HG03039 (cell line): Measurements from ENCODE around the gene CYP21A2.
"Not testable (repeated sequence)": the region's sequence is repeated elsewhere in the genome, so short reads cannot be mapped to it uniquely, and the experiment has no call there.

Experiments
- ATAC-seq: cut with Tn5 transposase; IDR thresholded peaks from one replicate; pipeline ENCODE4 v1.9.1; 2021; ENCODE audit warnings: mild to moderate bottlenecking, moderate library complexity; ENCODE audit not compliant: unreplicated experiment

CYP21A2 gene

DNA sequence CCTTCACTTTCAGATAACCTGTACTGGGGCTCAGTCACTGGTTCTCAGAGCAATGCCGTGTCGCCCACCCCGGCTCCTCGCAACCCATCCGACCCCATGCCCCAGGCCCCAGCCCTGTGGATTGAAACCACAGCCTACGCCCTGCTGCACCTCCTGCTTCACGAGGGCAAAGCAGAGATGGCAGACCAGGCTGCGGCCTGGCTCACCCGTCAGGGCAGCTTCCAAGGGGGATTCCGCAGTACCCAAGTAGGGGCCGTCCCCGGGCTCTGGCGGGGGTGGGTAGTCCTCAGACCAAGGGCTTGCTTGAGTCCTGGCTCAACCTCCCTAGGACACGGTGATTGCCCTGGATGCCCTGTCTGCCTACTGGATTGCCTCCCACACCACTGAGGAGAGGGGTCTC lies 8.7 kb upstream of the CYP21A2 start:
- ATAC-seq: not testable (repeated sequence)

DNA sequence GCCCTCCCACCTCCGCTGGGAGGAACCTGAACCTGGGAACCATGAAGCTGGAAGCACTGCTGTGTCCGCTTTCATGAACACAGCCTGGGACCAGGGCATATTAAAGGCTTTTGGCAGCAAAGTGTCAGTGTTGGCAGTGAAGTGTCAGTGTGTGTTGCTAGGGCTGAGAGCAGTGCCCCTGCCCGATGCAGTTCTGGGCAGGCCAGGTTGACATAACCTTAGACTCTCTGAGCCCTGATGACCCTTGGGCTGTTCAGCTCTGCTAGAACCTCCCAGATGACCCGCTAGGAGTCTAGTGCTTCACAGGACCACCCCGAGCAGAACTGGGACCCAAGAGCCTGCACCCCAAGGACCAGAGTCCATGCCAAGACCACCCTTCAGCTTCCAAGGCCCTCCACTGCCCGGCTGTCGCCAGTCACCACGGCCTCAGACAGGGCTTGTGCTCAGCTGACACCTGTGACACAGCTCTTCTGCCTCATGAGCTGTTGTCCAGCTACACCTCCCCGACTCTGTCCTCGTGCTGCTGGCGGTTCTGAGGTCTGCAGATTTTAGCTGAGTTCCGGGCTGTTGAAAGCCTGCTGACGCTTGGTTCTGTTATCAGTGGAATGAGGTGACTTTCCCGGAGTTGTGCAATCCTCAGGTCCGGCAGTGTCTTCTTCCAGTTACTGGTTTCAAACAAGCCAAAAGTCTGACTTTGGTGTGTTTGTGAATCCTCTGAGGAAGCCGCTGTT lies 2.8 kb upstream of the CYP21A2 start:
- not testable (repeated sequence) for ATAC-seq

DNA sequence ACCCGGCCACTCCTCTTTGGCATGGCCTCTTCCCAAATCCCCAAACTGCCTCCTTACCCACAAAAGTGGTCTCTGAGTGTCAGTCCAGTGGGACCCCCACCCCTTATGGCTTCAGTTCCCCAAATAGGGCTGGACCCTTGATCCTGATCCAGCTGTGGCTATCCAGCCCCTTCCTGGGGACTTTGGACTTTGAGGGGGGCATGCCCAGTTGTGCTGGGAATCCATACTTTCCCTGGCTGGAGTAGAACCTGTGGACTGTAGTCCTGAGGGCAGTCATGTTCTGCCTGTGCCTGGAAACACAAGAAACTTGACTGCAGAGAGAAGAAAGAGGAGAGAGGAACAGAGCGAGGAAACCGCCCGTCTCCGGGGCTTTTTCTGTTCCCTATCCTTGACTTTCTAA lies 1.1 kb upstream of the CYP21A2 start:
- ATAC-seq: not testable (repeated sequence)

DNA sequence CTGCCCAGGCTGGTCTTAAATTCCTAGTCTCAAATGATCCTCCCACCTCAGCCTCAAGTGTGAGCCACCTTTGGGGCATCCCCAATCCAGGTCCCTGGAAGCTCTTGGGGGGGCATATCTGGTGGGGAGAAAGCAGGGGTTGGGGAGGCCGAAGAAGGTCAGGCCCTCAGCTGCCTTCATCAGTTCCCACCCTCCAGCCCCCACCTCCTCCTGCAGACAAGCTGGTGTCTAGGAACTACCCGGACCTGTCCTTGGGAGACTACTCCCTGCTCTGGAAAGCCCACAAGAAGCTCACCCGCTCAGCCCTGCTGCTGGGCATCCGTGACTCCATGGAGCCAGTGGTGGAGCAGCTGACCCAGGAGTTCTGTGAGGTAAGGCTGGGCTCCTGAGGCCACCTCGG lies 663 bp downstream of the CYP21A2 start:
- not testable (repeated sequence) for ATAC-seq

DNA sequence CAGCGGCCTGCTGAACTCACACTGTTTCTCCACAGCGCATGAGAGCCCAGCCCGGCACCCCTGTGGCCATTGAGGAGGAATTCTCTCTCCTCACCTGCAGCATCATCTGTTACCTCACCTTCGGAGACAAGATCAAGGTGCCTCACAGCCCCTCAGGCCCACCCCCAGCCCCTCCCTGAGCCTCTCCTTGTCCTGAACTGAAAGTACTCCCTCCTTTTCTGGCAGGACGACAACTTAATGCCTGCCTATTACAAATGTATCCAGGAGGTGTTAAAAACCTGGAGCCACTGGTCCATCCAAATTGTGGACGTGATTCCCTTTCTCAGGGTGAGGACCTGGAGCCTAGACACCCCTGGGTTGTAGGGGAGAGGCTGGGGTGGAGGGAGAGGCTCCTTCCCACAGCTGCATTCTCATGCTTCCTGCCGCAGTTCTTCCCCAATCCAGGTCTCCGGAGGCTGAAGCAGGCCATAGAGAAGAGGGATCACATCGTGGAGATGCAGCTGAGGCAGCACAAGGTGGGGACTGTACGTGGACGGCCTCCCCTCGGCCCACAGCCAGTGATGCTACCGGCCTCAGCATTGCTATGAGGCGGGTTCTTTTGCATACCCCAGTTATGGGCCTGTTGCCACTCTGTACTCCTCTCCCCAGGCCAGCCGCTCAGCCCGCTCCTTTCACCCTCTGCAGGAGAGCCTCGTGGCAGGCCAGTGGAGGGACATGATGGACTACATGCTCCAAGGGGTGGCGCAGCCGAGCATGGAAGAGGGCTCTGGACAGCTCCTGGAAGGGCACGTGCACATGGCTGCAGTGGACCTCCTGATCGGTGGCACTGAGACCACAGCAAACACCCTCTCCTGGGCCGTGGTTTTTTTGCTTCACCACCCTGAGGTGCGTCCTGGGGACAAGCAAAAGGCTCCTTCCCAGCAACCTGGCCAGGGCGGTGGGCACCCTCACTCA lies 1.4 kb downstream of the CYP21A2 start:
- not testable (repeated sequence) for ATAC-seq

DNA sequence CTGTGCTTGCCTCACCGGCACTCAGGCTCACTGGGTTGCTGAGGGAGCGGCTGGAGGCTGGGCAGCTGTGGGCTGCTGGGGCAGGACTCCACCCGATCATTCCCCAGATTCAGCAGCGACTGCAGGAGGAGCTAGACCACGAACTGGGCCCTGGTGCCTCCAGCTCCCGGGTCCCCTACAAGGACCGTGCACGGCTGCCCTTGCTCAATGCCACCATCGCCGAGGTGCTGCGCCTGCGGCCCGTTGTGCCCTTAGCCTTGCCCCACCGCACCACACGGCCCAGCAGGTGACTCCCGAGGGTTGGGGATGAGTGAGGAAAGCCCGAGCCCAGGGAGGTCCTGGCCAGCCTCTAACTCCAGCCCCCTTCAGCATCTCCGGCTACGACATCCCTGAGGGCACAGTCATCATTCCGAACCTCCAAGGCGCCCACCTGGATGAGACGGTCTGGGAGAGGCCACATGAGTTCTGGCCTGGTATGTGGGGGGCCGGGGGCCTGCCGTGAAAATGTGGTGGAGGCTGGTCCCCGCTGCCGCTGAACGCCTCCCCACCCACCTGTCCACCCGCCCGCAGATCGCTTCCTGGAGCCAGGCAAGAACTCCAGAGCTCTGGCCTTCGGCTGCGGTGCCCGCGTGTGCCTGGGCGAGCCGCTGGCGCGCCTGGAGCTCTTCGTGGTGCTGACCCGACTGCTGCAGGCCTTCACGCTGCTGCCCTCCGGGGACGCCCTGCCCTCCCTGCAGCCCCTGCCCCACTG lies 2.3 kb downstream of the CYP21A2 start:
- ATAC-seq: not testable (repeated sequence)

DNA sequence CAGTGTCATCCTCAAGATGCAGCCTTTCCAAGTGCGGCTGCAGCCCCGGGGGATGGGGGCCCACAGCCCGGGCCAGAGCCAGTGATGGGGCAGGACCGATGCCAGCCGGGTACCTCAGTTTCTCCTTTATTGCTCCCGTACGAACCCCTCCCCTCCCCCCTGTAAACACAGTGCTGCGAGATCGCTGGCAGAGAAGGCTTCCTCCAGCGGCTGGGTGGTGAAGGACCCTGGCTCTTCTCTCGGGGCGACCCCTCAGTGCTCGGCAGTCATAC lies 2.8 kb downstream of the CYP21A2 start:
- ATAC-seq: not testable (repeated sequence)

DNA sequence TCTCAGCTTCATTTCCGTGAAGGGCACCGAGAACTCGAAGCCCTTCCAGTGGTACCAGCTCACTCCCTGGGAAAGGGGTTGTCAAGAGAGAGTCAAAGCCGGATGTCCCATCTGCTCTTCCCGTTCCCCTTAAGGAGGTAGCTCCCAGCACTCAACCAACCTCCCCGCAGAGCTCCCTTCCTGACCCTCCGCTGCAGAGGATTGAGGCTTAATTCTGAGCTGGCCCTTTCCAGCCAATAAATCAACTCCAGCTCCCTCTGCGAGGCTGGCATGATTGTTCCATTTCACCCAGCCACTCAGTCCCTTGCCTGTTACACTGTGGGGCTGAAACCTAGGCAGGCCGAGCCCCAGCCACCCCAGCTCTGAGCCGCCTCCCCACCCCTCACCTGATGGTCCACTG lies 3.2 kb downstream of the CYP21A2 start:
- not testable (repeated sequence) for ATAC-seq

DNA sequence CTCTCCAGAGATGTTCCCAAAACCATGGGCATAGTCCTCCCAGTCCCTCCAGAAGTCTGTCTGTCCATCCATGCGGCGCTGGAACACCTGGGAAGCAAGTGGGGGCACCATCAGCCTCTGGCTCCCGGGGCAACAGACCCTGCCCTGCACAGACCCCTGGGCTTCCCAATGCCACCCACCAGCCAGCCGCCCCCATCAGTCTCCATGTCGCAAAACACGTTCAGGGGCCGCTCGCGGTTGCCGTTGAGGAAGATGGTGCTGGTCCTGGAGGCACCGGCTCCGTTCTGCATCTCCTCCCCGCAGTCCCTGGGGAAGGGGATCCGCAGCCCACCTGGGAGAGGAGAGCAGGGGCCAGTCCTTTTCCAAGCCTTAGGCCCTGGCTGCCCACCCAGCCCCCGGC lies 4.1 kb downstream of the CYP21A2 start:
- ATAC-seq: not testable (repeated sequence)

DNA sequence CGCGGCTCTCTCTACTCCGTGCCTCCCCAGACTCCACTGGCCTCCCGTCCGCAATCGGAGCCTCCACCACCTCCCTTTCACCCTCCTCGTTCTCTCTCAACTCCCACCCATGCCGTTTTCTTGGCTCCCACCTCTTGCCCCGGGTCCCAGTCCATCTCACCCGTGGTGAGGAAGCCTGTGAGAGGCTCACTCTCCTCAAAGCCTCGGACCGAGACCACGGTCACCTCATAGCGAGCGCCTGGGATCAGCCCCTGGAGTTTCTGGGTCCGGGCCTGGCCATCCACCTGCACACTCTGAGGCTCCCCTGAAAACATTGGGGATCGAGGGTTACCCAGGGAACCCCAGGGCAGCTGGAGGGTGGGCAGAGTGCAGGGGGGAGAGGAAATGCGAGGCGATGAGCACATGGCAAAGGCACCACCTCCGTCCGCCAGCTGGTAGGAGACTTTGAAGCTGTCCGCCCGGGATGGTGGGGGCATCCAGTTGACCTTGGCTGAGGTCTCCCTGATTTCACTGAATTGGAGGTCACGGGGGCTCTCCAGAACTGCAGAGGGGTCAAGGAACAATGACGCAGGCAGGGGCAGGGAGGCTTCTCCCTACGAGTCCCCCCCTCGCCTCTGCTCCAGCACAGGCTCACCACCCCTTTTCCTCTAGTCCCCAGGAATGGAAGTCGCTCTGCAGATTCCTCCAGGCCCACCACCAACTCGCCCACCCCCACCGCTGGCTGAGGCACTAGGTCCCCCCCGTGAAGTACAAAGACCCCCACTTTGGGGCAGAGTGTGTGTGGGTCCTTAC lies 5.6 kb downstream of the CYP21A2 start:
- not testable (repeated sequence) for ATAC-seq

DNA sequence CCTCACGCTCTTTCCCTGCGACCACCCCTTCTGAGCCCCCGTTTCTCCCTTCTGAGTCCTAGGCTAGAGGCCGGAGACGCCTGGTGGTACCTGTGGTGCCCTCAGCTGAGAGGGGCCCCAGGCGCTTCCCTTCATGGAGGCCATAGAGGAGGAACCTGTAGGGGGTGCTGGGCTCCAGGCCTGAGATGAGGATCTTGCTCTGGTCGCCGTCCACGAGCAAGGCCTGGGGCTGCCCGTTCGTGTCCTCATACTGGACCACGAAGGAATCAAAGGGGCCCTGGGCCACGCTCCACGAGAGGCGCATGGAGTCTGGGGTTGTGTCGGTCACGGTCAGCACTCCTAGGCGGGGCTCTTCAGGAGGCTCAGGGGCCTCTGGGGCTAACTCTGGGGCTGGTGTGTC lies 6.7 kb downstream of the CYP21A2 start:
- ATAC-seq: not testable (repeated sequence)

DNA sequence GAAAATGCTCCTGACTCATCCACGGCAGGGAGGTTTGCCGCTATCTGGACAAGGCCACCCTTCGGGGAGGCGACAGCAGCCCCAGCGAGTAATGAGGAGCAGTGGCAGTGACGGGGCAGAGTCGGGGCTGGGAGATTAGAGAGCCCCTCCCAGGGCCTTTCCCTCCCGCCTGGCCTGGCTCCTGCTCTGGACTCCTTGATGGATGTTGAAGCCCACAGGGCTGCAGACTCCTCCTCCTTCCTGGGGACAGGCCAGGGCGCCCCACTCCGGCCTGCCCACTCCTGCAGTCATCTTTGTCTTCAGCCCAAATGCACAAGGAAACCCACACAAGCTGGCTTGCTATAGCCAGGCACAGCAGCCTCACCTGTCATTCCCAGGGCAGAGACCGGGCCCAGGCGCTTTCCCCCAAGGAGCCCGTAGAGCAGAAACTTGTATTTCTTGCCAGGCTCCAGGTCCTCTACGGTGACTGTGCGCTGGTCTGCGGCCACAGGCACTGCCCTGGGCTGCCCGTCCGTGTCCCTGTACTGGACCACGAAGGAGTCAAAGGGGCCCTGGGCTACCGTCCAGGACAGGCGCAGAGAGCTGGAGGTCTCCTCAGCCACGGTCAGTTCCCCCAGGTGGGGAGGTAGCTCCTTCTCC lies 7.7 kb downstream of the CYP21A2 start:
- ATAC-seq: no peak

DNA sequence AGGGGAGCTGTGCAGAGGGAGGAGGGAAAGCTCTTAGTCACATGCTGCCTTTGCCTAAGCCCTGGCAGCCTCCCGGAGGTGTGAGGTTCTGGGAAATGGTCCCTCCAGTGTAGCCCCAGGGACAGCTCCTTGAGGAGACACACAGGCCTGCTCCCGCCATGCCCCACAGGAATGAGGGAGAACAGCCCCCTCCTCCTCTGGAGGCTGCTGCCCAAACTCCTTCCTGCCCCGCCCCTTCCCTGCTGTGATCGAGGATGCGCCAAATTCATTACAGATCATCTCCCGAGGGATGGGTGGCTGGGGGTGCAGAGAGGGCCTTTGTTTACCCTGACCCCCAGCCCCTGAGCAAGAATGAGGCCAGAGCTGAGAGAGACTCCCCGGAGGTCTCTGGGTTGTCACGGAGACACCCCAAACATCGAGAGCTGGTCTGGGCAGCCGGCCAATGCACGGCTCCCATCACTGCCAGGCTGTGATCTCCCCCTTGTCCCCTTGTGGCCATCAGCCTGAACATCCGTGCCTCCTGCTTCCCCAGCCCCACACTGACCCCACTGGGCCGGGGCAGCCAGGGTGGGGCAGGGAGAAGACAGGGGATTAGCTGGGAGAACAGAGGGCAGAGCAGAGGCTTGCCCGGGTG lies 8.4 kb downstream of the CYP21A2 start:
- no peak for ATAC-seq

DNA sequence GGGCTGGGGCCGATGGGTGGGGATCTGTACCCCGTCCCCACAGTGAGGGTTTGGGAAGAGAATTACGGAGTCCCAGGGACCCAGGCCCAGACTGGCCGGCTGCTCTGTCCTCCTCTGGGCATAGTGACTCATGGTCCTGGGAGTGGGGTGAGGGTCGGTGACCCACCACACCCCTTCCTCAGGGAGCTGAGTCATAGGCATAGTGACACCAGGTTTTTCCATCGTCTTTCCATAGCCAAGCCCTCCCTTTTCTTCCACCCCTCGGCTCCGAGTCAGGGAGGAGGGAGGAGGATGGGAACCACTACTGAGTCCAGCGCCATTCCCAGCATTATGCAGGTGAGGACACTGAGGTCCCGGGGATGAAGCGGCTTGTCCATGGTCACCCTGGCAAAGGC lies 8.9 kb downstream of the CYP21A2 start:
- ATAC-seq: no peak

DNA sequence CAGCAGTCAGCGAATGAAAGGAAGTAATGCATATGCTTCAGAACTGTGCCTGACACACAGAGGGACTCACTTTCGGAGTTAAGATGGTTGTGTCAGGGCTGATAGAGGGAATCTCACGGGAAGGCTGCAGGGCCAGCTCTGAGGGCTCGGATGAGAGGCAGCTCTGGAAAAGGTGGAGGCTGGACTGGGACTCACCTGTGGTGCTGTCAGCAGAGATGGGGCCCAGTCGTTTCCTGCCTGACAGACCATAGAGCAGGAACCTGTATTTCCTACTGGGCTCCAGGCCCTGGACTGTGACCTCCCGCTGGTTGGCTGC lies 9.3 kb downstream of the CYP21A2 start:
- ATAC-seq: no peak

DNA sequence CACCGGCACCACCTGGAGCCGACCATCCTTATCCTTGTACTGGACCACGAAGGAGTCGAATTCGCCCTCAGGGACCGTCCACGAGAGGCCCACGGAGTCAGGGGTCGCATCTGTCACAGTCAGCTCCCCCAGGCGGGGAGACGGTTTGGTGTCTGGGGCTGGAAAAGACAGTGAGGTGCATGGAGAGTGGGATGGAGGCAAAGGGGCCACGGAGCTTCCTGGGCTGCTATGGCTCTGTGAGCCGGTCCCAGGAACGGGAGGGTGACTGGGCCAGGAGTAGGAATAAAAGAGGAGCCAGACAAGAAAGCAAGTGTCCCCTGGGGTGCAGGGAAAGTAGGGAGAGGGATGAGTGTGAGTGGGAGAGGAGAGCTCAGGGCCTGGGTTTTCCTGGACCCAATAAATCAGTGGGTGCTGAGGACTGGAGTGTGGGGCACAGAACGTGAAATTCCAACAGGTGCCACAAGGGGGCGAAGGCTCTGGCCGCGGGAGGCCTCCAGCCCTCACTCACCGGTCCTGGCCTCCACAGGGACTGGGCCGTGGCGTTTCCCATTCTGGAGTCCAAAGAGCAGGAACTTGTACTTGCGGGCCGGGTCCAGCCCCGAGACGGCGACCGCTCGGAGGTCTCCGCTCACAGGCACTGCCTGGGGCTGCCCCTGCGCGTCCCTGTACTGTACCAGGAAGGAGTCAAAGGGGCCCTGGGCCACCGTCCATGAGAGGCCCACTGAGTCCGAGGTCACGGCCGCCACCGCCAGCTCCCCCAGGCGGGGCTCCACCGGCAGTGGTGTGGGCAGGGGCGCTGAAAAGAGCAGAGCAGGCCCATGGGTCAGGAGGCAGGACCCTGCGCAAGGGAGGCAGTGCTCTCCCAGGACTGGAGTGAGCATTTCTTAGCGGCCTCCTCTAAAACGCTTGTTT lies 9.9 kb downstream of the CYP21A2 start:
- no peak for ATAC-seq

DNA sequence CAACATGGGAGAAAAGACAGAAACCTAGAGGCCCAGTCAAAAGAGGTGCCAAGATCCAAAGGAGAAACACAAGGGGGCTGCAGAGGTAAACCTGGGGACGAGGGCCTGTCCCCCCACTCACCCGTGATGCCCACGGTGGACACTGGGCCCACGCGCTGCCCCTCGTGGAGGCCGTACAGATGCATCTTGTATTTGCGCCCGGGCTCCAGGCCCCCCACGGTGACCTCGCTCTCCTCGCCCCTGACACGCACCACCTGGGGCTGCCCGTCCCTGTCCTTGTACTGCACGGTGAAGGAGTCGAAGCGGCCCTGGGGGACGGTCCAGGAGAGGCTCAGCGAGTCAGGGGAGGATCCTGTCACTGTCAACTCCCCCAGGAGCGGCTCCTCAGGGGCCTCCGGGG lies 10.9 kb downstream of the CYP21A2 start:
- not testable (repeated sequence) for ATAC-seq

DNA sequence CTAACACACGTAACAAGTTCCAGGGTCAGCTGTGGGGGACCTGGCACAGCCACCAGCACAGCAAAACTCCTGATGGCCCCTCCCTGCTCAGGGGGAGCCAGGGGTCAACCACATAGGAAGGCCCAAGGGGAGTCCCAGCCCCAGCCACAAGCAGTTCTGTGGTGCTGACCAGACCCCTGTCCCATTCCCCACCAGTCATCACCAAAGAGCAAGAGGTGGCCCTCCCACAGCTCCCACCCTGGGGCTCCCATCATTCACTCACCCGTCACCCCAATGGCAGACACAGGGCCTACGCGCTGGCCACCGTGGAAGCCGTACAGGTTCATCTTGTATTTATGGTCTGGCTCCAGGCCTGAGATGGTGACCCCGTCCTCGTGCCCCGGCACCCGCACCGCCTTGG lies 11.5 kb downstream of the CYP21A2 start:
- not testable (repeated sequence) for ATAC-seq

DNA sequence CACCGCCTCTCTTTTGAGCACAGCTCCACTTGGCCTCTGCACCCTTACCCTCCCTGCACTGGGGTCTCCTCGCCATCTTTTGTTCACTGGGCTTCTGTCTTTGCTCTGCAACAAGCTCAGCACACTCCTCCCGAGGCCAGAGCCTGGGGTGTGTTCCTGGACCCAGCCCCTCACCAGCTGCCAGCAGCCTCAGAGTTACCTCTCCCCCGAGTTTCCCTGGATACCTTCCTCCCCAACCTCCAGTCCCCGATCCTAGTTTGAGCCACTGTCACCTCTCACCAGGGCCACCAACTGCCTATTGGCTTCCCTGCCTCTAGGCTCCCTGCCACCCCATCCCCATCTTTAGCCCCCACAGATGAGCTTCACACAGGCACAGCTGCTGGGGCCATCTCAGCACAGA lies 12.3 kb downstream of the CYP21A2 start:
- no peak for ATAC-seq
